Panc1 (cell line): Measurements from ENCODE around the gene OTOGL.

Source experiments
- CTCF ChIP-seq: fragments of 450-650 bp; IDR thresholded peaks from 2 replicates; pipeline ENCODE4 v1.5.1; 2017; ENCODE audit warnings: mild to moderate bottlenecking
- POLR2AphosphoS5 ChIP-seq: IDR thresholded peaks from 2 replicates; pipeline ENCODE4 v1.6.1; 2012; ENCODE audit warnings: mild to moderate bottlenecking, low read depth, low read length, moderate library complexity
- REST ChIP-seq, 2 experiments: IDR thresholded peaks; 2 replicates each; pipeline ENCODE4 v1.6.1; 2011 to 2012; ENCODE audit warnings: low read depth in 2 of 2, control low read depth in 1 of 2, low read length in 1 of 2, mild to moderate bottlenecking in 1 of 2, moderate library complexity in 1 of 2; ENCODE audit not compliant: insufficient read depth in 1 of 2
- SIN3A ChIP-seq: IDR thresholded peaks from 2 replicates; pipeline ENCODE4 v1.6.1; 2012; ENCODE audit warnings: low read depth, mild to moderate bottlenecking, low read length, moderate library complexity, borderline replicate concordance; ENCODE audit not compliant: insufficient read depth
- TCF7L2 ChIP-seq: IDR thresholded peaks from 2 replicates; pipeline ENCODE4 v1.6.1; 2011; ENCODE audit warnings: mild to moderate bottlenecking, low read depth, low read length, inconsistent platforms

DNA sequence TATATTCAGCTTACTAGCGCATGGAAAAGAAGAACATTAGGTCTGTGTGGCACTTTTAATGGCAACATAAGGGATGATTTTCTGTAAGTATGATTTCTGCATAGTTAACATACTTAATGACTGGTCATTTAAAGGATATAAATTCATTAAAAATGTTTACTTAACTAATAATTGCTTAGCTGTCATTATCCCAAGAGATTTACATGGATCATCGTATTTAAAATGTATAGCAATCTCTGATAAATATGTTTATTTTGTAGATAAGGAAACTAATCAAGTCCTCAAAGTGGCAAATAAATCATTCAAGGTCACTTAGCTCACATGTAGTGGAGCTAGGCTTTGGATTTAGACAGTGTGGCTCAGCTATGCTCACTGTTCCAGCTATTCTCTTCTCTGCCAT lies 158.6 kb downstream of the OTOGL start:
- TF ChIP-seq POLR2AphosphoS5 (no peak), CTCF (no peak), TCF7L2 (no peak), REST (IDR thresholded peaks at IDR 0.05; ENCODE audit: insufficient read depth in 1 of 2, low read depth in 2 of 2, low read length in 1 of 2) (no peak), SIN3A (no peak)
